Measurements from ENCODE around the gene IER5L. TPM values are rescaled to one million over a fixed set of nuclear protein-coding genes. Genes with fewer than 3 reads are reported as not detected.

Gene IER5L
- total and polyA plus RNA-seq, 4 experiments from 2014 or later, result 0.07 to 3.6 (median 1.6) TPM

GRCh38 chr9:129175825-129176633, 2.0 kb downstream of the IER5L start:
- H3K27ac ChIP-seq (ENCODE audit: low read depth, low read length), result peak overlapping the region; percentile 12
- intact Hi-C loops (cut with micrococcal nuclease), result loop anchor here (2.0 to 10.0 kb wide), 8 partner anchors 37 to 393 kb away; no protein-coding TSS in a partner anchor
- peak; percentile 30 to 70 (median 52) for DNase-seq
- H3K36me3 ChIP-seq (ENCODE audit: insufficient read depth, low read length), result no peaks in the 10 kb centered on the region
- H3K4me1 Mint-ChIP-seq, result peaks cover 6 to 16% (median 9%) of the 10 kb centered on the region in 4 donors
- no peaks in the 10 kb centered on the region for H3K9me3 ChIP-seq (ENCODE audit: control insufficient read depth in 1 of 2, low read length in 2 of 2)
- H3K4me3 ChIP-seq (ENCODE audit: low read length in 2 of 2), result peak overlapping the region; percentile 38 to 70
- H3K36me3 Mint-ChIP-seq, result peaks cover 0 to 2% of the 10 kb centered on the region in 2 donors
- peaks cover 0 to 2% of the 10 kb centered on the region in 2 donors for H3K27me3 Mint-ChIP-seq
- H3K27ac Mint-ChIP-seq, result peak overlapping the region; percentile 72 to 93 (median 85)
- ChIA-PET CTCF (ENCODE audit: partially characterized antibody) (interaction anchor here (1.1 to 7.1 kb wide), 8 partner anchors 45 to 448 kb away, joined by 3 to 42 read pairs (median 10); partner anchors contain the start of gene NTMT1), POLR2A (ENCODE audit: partially characterized antibody) (interaction anchor here (0.7 to 6.1 kb wide), 13 partner anchors 36 to 448 kb away, joined by 3 to 85 read pairs (median 9); partner anchors contain the start of genes CRAT and PTPA)
- H3K27me3 ChIP-seq (ENCODE audit: insufficient read depth, low read length), result peaks cover 3% of the 10 kb centered on the region
- H3K4me1 ChIP-seq (ENCODE audit: insufficient read depth, low read length), result peaks cover 28% of the 10 kb centered on the region
- peaks cover 0 to 4% (median 0%) of the 10 kb centered on the region in 8 donors for H3K9me3 Mint-ChIP-seq
- H3K4me3 Mint-ChIP-seq, result peak overlapping the region; percentile 88 to 93 (median 90)

- H3K4me3 ChIP-seq (ENCODE audit: low read length in 2 of 2), result peak overlapping the region; percentile 38 to 70
- H3K27me3 ChIP-seq (ENCODE audit: insufficient read depth, low read length), result peaks cover 3% of the 10 kb centered on the region
- no peaks in the 10 kb centered on the region for H3K9me3 ChIP-seq (ENCODE audit: control insufficient read depth in 1 of 2, low read length in 2 of 2)
- no peaks in the 10 kb centered on the region for H3K36me3 ChIP-seq (ENCODE audit: insufficient read depth, low read length)
- Mint-ChIP-seq H3K9me3 (peaks cover 0 to 4% (median 0%) of the 10 kb centered on the region in 8 donors), H3K27ac (peak overlapping the region; percentile 72 to 93 (median 85)), H3K36me3 (peaks cover 0 to 2% of the 10 kb centered on the region in 2 donors), H3K4me3 (peak overlapping the region; percentile 88 to 93 (median 90)), H3K4me1 (peaks cover 6 to 16% (median 9%) of the 10 kb centered on the region in 4 donors), H3K27me3 (peaks cover 0 to 2% of the 10 kb centered on the region in 2 donors)
- ChIA-PET POLR2A (ENCODE audit: partially characterized antibody) (interaction anchor here (0.8 to 6.1 kb wide), 14 partner anchors 10 to 450 kb away, joined by 3 to 85 read pairs (median 9); partner anchors contain the start of genes CRAT, NTMT1 and PTPA), CTCF (ENCODE audit: partially characterized antibody) (interaction anchor here (0.8 to 7.1 kb wide), 15 partner anchors 8 to 454 kb away, joined by 3 to 96 read pairs (median 9); partner anchors contain the start of gene NTMT1)
- H3K27ac ChIP-seq (ENCODE audit: low read depth, low read length), result peak overlapping the region; percentile 12
- no peak for DNase-seq
- peaks cover 28% of the 10 kb centered on the region for H3K4me1 ChIP-seq (ENCODE audit: insufficient read depth, low read length)
- intact Hi-C loops (cut with micrococcal nuclease), result loop anchor here (2.0 to 10.0 kb wide), 8 partner anchors 37 to 393 kb away; no protein-coding TSS in a partner anchor
Measured at GRCh38 chr9:129175515-129175824, 2.6 kb downstream of the IER5L start.

DNA sequence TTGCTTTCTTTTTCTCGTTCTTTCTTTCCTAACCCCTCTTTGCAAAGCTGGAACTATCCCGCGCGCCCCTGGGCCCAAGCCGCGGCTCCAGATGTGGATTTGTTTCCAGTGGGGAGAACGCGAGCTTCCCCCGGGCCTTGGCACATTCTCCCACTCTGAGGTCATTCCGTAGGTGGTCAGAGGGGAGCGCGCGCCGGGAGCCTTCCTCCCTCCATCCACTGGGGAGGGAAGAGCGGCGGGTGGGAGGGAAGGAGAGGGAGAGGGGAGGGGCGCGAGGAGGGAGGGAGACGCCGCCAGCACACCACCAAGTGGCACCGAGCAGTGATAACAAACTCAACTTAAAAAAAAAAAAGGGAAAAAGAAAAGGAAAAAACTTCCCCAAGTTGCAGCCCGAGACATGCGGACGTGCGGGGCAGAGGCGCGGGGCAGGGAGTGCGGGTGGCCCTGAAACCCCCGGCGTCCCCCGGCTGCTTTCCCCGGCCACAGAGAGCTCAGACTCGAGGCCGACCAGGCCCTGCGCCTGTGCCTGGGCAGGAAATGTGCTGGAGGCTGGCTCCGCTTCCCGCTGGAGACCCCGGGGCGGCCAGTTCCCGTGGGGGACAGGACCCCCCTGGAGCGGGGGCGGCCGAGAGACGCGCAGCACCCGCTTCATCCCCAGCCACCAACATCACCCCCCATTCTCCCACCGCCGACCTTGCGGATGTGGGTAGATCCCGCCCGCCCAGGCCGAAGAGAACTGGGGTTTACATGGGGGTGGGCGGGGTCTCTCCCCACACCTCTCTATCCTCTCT, 3.1 kb downstream of the IER5L start:
- H3K9me3 ChIP-seq (ENCODE audit: control insufficient read depth in 1 of 2, low read length in 2 of 2), result no peaks in the 10 kb centered on the region
- ChIA-PET POLR2A (ENCODE audit: partially characterized antibody) (interaction anchor here (1.0 to 6.1 kb wide), 20 partner anchors 9 to 451 kb away, joined by 3 to 85 read pairs (median 7); partner anchors contain the start of genes CRAT, NTMT1 and PTPA), CTCF (ENCODE audit: partially characterized antibody) (interaction anchor here (0.8 to 7.1 kb wide), 34 partner anchors 8 to 455 kb away, joined by 3 to 96 read pairs (median 6); partner anchors contain the start of gene NTMT1)
- H3K27me3 ChIP-seq (ENCODE audit: insufficient read depth, low read length), result peaks cover 3% of the 10 kb centered on the region
- H3K9me3 Mint-ChIP-seq, result peaks cover 0 to 4% (median 0%) of the 10 kb centered on the region in 8 donors
- H3K4me1 Mint-ChIP-seq, result peaks cover 6 to 16% (median 9%) of the 10 kb centered on the region in 4 donors
- H3K27ac Mint-ChIP-seq, result peak overlapping the region in 6 of 7 donors; percentile 76 to 93 (median 85)
- H3K4me3 ChIP-seq (ENCODE audit: low read length in 2 of 2), result peak overlapping the region; percentile 70 to 76
- peak in 3 of 5 donors; percentile 16 to 28 (median 20) for DNase-seq
- no peaks in the 10 kb centered on the region for H3K36me3 ChIP-seq (ENCODE audit: insufficient read depth, low read length)
- H3K27me3 Mint-ChIP-seq, result peaks cover 0 to 2% of the 10 kb centered on the region in 2 donors
- peak overlapping the region; percentile 45 for H3K27ac ChIP-seq (ENCODE audit: low read depth, low read length)
- intact Hi-C loops (cut with micrococcal nuclease), result loop anchor here (1.0 to 10.0 kb wide), 10 partner anchors 36 to 435 kb away; no protein-coding TSS in a partner anchor
- peaks cover 0 to 2% of the 10 kb centered on the region in 2 donors for H3K36me3 Mint-ChIP-seq
- peak overlapping the region; percentile 88 to 93 (median 90) for H3K4me3 Mint-ChIP-seq
- peaks cover 28% of the 10 kb centered on the region for H3K4me1 ChIP-seq (ENCODE audit: insufficient read depth, low read length)

DNA sequence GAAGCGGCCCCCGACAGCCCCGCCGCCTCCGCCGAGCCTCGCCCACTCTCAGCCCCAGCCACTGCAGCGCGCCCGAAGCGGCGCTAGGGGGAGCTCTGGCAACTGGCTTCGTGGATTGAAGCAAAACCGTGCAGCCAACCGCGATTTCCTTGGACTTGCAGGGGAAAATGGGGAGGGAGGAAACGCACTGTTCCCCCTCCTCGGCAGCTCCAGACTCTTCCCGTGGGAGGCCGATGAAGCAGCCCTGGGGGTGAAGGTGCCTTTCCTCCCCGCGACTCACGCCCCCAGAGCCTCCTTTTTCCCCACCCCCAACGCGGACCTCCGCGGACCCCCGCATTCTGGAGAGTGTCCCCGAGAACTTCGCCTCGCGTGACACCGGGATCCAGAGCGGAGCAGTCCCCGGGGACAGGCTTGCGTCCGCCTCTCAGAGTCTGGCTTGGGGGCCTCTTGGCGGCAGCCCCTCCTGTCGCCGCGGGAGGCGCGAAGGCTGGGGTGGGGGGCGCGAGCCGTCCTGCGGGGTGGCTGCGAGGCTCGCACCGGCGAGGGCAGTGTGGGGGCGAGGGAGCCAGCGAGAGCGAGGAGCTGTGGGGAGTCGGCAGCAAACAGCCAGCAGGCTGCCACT, 3.8 kb downstream of the IER5L start:
- H3K36me3 Mint-ChIP-seq, result peaks cover 0 to 2% of the 10 kb centered on the region in 2 donors
- Histone ChIP-seq H3K9me3 (ENCODE audit: control insufficient read depth in 1 of 2, low read length in 2 of 2) (no peaks in the 10 kb centered on the region), H3K36me3 (ENCODE audit: insufficient read depth, low read length) (no peaks in the 10 kb centered on the region), H3K27ac (ENCODE audit: low read depth, low read length) (peak overlapping the region; percentile 45), H3K27me3 (ENCODE audit: insufficient read depth, low read length) (peaks cover 3% of the 10 kb centered on the region), H3K4me3 (ENCODE audit: low read length in 2 of 2) (peak overlapping the region; percentile 70 to 76), H3K4me1 (ENCODE audit: insufficient read depth, low read length) (peaks cover 28% of the 10 kb centered on the region)
- peak overlapping the region; percentile 80 to 92 (median 83) for H3K4me3 Mint-ChIP-seq
- intact Hi-C loops (cut with micrococcal nuclease), result loop anchor here (1.0 to 10.0 kb wide), 9 partner anchors 35 to 436 kb away; no protein-coding TSS in a partner anchor
- H3K4me1 Mint-ChIP-seq, result peaks cover 6 to 16% (median 9%) of the 10 kb centered on the region in 4 donors
- peaks cover 0 to 4% (median 0%) of the 10 kb centered on the region in 8 donors for H3K9me3 Mint-ChIP-seq
- ChIA-PET CTCF (ENCODE audit: partially characterized antibody) (interaction anchor here (0.5 to 7.1 kb wide), 45 partner anchors 8 to 455 kb away, joined by 3 to 96 read pairs (median 4); partner anchors contain the start of gene NTMT1), POLR2A (ENCODE audit: partially characterized antibody) (interaction anchor here (0.5 to 6.1 kb wide), 21 partner anchors 8 to 577 kb away, joined by 3 to 85 read pairs (median 4); partner anchors contain the start of gene NTMT1)
- DNase-seq, result peak; percentile 65 to 77 (median 70)
- peaks cover 0 to 2% of the 10 kb centered on the region in 2 donors for H3K27me3 Mint-ChIP-seq
- H3K27ac Mint-ChIP-seq, result peak overlapping the region in 5 of 7 donors; percentile 51 to 74 (median 66)

GRCh38 chr9:129173296-129174101, 4.6 kb downstream of the IER5L start:
- H3K4me3 ChIP-seq (ENCODE audit: low read length in 2 of 2), result peak overlapping the region in 1 of 2 donors; percentile 70
- H3K27ac ChIP-seq (ENCODE audit: low read depth, low read length), result no peak overlapping the region
- peaks cover 3% of the 10 kb centered on the region for H3K27me3 ChIP-seq (ENCODE audit: insufficient read depth, low read length)
- H3K27ac Mint-ChIP-seq, result peak overlapping the region in 4 of 7 donors; percentile 52 to 82 (median 62)
- DNase-seq, result no peak
- peaks cover 0 to 4% (median 0%) of the 10 kb centered on the region in 8 donors for H3K9me3 Mint-ChIP-seq
- ChIA-PET POLR2A (ENCODE audit: partially characterized antibody) (interaction anchor here (0.5 to 6.1 kb wide), 13 partner anchors 33 to 577 kb away, joined by 3 to 85 read pairs (median 10); no protein-coding TSS in a partner anchor), CTCF (ENCODE audit: partially characterized antibody) (interaction anchor here (0.6 to 7.1 kb wide), 41 partner anchors 7 to 451 kb away, joined by 3 to 96 read pairs (median 5); partner anchors contain the start of gene NTMT1)
- peaks cover 0 to 2% of the 10 kb centered on the region in 2 donors for H3K36me3 Mint-ChIP-seq
- no peaks in the 10 kb centered on the region for H3K9me3 ChIP-seq (ENCODE audit: control insufficient read depth in 1 of 2, low read length in 2 of 2)
- H3K36me3 ChIP-seq (ENCODE audit: insufficient read depth, low read length), result no peaks in the 10 kb centered on the region
- peaks cover 6 to 16% (median 9%) of the 10 kb centered on the region in 4 donors for H3K4me1 Mint-ChIP-seq
- peak overlapping the region; percentile 46 to 83 (median 68) for H3K4me3 Mint-ChIP-seq
- peaks cover 25% of the 10 kb centered on the region for H3K4me1 ChIP-seq (ENCODE audit: insufficient read depth, low read length)
- intact Hi-C loops (cut with micrococcal nuclease), result loop anchor here (1.0 to 10.0 kb wide), 9 partner anchors 35 to 437 kb away; no protein-coding TSS in a partner anchor
- peaks cover 0 to 2% of the 10 kb centered on the region in 2 donors for H3K27me3 Mint-ChIP-seq

Data from CD4-positive, alpha-beta memory T cell (primary cell).